K562 (cell line): ENCODE data around the gene CDS2. TPM values are rescaled to one million over a fixed set of nuclear protein-coding genes. Genes with fewer than 3 reads are reported as not detected.

Source experiments
- BHLHE40 ChIP-seq: IDR thresholded peaks from 2 replicates; pipeline ENCODE4 v1.6.1; 2011; ENCODE audit warnings: low read length, improper control_type of control experiment
- ERF ChIP-seq: fragments of 450-650 bp; formaldehyde crosslinking; IDR thresholded peaks from 2 replicates; pipeline ENCODE4 v1.4.0; 2020; ENCODE audit warnings: mild to moderate bottlenecking, mixed read lengths
- ETS2 ChIP-seq: IDR thresholded peaks from 2 replicates; pipeline ENCODE4 v1.6.1; 2016; ENCODE audit warnings: borderline replicate concordance, missing genetic modification characterization, mild to moderate bottlenecking, moderate library complexity, missing compliant biosample characterization; ENCODE audit not compliant: poor library complexity, severe bottlenecking
- GATAD2B ChIP-seq: fragments of 450-650 bp; IDR thresholded peaks from 2 replicates; pipeline ENCODE4 v1.6.1; 2017; ENCODE audit warnings: mild to moderate bottlenecking, borderline replicate concordance
- HINFP ChIP-seq: fragments of 450-650 bp; conservative IDR thresholded peaks from 2 replicates; pipeline ENCODE4 v1.6.1; 2016; ENCODE audit warnings: missing genetic modification characterization, low read depth, mild to moderate bottlenecking, control low read depth, missing compliant biosample characterization
- ID3 ChIP-seq, 2 experiments: fragments of 250-450 bp in 1 of 2; fragments of 450-650 bp in 1 of 2; sonication (Bioruptor Pico) in 1 of 2; IDR thresholded peaks; 2 replicates each; pipeline versions ENCODE4 v1.6.1 to v1.8.0; 2016 to 2021; ENCODE audit warnings: mild to moderate bottlenecking in 2 of 2, moderate library complexity in 2 of 2, missing compliant biosample characterization in 1 of 2, missing genetic modification characterization in 1 of 2
- KLF10 ChIP-seq: fragments of 250-450 bp; sonication (Bioruptor Pico); IDR thresholded peaks from 2 replicates; pipeline ENCODE4 v1.6.1; 2021; ENCODE audit warnings: matching md5 sums
- MTA1 ChIP-seq: fragments of 450-650 bp; IDR thresholded peaks from 2 replicates; pipeline ENCODE4 v1.6.1; 2017; ENCODE audit warnings: borderline replicate concordance
- MXD1 ChIP-seq: fragments of 250-450 bp; sonication (Bioruptor Pico); IDR thresholded peaks from 2 replicates; pipeline ENCODE4 v1.8.0; 2021; ENCODE audit warnings: borderline replicate concordance, mild to moderate bottlenecking, moderate library complexity; ENCODE audit not compliant: poor library complexity, severe bottlenecking
- POLR2AphosphoS5 ChIP-seq: IDR thresholded peaks from 2 replicates; pipeline ENCODE4 v1.6.1; 2011; ENCODE audit warnings: mild to moderate bottlenecking, low read depth, low read length, moderate library complexity; ENCODE audit not compliant: control insufficient read depth, insufficient read depth
- SIN3B ChIP-seq: fragments of 450-650 bp; IDR thresholded peaks from 2 replicates; pipeline ENCODE4 v1.6.1; 2017; ENCODE audit warnings: low read depth, mild to moderate bottlenecking, moderate library complexity
- SOX6 ChIP-seq: fragments of 450-650 bp; IDR thresholded peaks from 2 replicates; pipeline ENCODE4 v1.6.1; 2014; ENCODE audit warnings: mild to moderate bottlenecking
- SRSF7 ChIP-seq: fragments of 200-400 bp; formaldehyde crosslinking; optimal IDR thresholded peaks from 2 replicates; pipeline ENCODE3; 2017; ENCODE audit warnings: mild to moderate bottlenecking, low read depth, low read length
- SRSF9 ChIP-seq: fragments of 200-400 bp; formaldehyde crosslinking; IDR thresholded peaks from 2 replicates; pipeline ENCODE4 v1.6.1; 2017; ENCODE audit warnings: low read depth, low read length, borderline replicate concordance
- TEAD2 ChIP-seq: fragments of 450-650 bp; IDR thresholded peaks from 2 replicates; pipeline ENCODE4 v1.6.1; 2016; ENCODE audit warnings: missing genetic modification characterization, control low read depth, missing compliant biosample characterization
- TSC22D4 ChIP-seq: fragments of 450-650 bp; IDR thresholded peaks from 2 replicates; pipeline ENCODE4 v1.6.1; 2016; ENCODE audit warnings: missing genetic modification characterization, missing biosample characterization, control low read depth
- ZBTB2 ChIP-seq: fragments of 450-650 bp; IDR thresholded peaks from 2 replicates; pipeline ENCODE4 v1.6.1; 2016; ENCODE audit warnings: antibody characterized with exemption
- ZFP36 ChIP-seq: fragments of 150-350 bp; IDR thresholded peaks from 2 replicates; pipeline ENCODE4 v1.6.1; 2018; ENCODE audit warnings: low read length, low read depth; ENCODE audit not compliant: partially characterized antibody
- ZHX1 ChIP-seq: fragments of 150-350 bp; conservative IDR thresholded peaks from 2 replicates; pipeline ENCODE4 v1.6.1; 2014; ENCODE audit warnings: low read length
- ZNF41 ChIP-seq: fragments of 250-450 bp; sonication (Bioruptor Pico); conservative IDR thresholded peaks from 2 replicates; pipeline ENCODE4 v1.4.0; 2020; ENCODE audit warnings: mild to moderate bottlenecking
- ZNF699 ChIP-seq: fragments of 250-450 bp; sonication (Bioruptor Pico); IDR thresholded peaks from 2 replicates; pipeline ENCODE4 v1.8.0; 2021; ENCODE audit warnings: mild to moderate bottlenecking, moderate library complexity; ENCODE audit not compliant: insufficient replicate concordance
- polyA plus RNA-seq, 8 experiments: library from polyadenylated mRNA; depleted of rRNA in 4 of 8; stranded (reverse) in 5 of 8; unstranded in 3 of 8; fragments of >200 nt; fragmentation: Nextera tagmentation in 2 of 8; fragmentation: Illumina TruSeq in 1 of 8; extraction: Ambion mirVana in 2 of 8; extraction: Trizol in 1 of 8; gene quantifications; 2 replicates each; pipeline versions ENCODE4 v1.2.1 to v1.2.3, GENCODE V29; 2011 to 2014; ENCODE audit warnings: inconsistent platforms in 1 of 8, missing spikeins in 1 of 8
- total RNA-seq, 7 experiments: library from RNA; depleted of rRNA in 6 of 7; stranded (reverse); fragments of >200 nt in 6 of 7; fragmentation: Illumina TruSeq in 2 of 7; extraction: Trizol in 2 of 7; gene quantifications; 2 replicates each; pipeline versions ENCODE4 v1.2.1 to v1.2.3, GENCODE V29; 2011 to 2021; ENCODE audit warnings: low replicate concordance in 1 of 7

The CDS2 gene
- total and polyA plus RNA-seq, 9 of the 15 experiments (the other 6 are each of a cell fraction or from before 2014, with no cell fraction given) = 6.4 to 46.4 (median 12.2) TPM

GRCh38 chr20:5126512-5127203 is at the start of gene CDS2 (continued):
- no peak for TF ChIP-seq HINFP (tag)
- no peak for TF ChIP-seq ZFP36
- TF ChIP-seq TEAD2 = no peak
- no peak for TF ChIP-seq ZNF699 (CRISPR knock-in tag)
- TF ChIP-seq MXD1 = no peak
- TF ChIP-seq GATAD2B = no peak
- TF ChIP-seq ETS2 (tag) = no peak
- no peak for TF ChIP-seq ZNF41 (CRISPR knock-in tag)
- TF ChIP-seq ZHX1 = no peak
- peak; percentile 10 for TF ChIP-seq BHLHE40
- TF ChIP-seq ID3 (CRISPR knock-in tag; IDR thresholded peaks at IDR 0.05) = no peak
- 0 out of 2 replicates have a peak, but pooled peaks have one; percentile 27 for TF ChIP-seq ID3 (tag; IDR thresholded peaks at IDR 0.05)
- no peak for TF ChIP-seq KLF10 (CRISPR knock-in tag)
- TF ChIP-seq SRSF7 = no peak
- no peak for TF ChIP-seq SOX6
- no peak for TF ChIP-seq SRSF9
- no peak for TF ChIP-seq TSC22D4 (tag)
- TF ChIP-seq MTA1 = no peak
- peak; percentile 92 for TF ChIP-seq ZBTB2
- no peak for TF ChIP-seq SIN3B
- no peak for TF ChIP-seq ERF (CRISPR knock-in tag)
- TF ChIP-seq POLR2AphosphoS5 = peak; percentile 81
